Measurements from ENCODE around the gene CCR1. TPM values are rescaled to one million over a fixed set of nuclear protein-coding genes. Genes with fewer than 3 reads are reported as not detected.

The CCR1 gene
- total and polyA plus RNA-seq, 2 experiments from 2014 or later: not detected

DNA sequence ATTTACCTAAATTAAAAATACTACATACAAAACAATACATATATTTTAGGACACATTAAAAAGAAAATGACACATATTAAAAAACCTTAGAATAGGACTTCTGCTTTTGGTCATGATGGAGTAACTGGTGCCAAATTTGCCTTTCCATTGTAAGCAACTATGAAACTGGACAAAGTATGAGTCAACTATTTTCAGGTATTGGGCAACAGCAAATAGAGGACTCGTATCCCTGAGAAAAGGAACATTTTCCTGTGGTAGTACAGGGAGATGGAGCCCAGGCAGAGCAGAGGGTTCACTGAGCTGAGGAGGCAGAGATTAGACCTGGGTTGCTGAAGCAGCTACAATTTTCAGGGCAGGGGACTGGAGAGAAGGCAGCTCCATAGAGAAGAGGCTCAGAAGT lies 14.7 kb downstream of the CCR1 start:
- no peaks in the 10 kb centered on the region for H3K27me3 ChIP-seq (ENCODE audit: insufficient read depth)
- no peaks in the 10 kb centered on the region for H3K36me3 ChIP-seq (ENCODE audit: insufficient read depth)
- H3K36me3 Mint-ChIP-seq (ENCODE audit: low read depth): peaks cover 16% of the 10 kb centered on the region; the same call in 2 of the 3 replicates
- TF ChIP-seq, protein P1, sequence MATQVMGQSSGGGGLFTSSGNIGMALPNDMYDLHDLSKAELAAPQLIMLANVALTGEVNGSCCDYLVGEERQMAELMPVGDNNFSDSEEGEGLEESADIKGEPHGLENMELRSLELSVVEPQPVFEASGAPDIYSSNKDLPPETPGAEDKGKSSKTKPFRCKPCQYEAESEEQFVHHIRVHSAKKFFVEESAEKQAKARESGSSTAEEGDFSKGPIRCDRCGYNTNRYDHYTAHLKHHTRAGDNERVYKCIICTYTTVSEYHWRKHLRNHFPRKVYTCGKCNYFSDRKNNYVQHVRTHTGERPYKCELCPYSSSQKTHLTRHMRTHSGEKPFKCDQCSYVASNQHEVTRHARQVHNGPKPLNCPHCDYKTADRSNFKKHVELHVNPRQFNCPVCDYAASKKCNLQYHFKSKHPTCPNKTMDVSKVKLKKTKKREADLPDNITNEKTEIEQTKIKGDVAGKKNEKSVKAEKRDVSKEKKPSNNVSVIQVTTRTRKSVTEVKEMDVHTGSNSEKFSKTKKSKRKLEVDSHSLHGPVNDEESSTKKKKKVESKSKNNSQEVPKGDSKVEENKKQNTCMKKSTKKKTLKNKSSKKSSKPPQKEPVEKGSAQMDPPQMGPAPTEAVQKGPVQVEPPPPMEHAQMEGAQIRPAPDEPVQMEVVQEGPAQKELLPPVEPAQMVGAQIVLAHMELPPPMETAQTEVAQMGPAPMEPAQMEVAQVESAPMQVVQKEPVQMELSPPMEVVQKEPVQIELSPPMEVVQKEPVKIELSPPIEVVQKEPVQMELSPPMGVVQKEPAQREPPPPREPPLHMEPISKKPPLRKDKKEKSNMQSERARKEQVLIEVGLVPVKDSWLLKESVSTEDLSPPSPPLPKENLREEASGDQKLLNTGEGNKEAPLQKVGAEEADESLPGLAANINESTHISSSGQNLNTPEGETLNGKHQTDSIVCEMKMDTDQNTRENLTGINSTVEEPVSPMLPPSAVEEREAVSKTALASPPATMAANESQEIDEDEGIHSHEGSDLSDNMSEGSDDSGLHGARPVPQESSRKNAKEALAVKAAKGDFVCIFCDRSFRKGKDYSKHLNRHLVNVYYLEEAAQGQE (IDR thresholded peaks at IDR 0.05; ENCODE audit: unreplicated experiment): no peak
- TF ChIP-seq, protein P2, sequence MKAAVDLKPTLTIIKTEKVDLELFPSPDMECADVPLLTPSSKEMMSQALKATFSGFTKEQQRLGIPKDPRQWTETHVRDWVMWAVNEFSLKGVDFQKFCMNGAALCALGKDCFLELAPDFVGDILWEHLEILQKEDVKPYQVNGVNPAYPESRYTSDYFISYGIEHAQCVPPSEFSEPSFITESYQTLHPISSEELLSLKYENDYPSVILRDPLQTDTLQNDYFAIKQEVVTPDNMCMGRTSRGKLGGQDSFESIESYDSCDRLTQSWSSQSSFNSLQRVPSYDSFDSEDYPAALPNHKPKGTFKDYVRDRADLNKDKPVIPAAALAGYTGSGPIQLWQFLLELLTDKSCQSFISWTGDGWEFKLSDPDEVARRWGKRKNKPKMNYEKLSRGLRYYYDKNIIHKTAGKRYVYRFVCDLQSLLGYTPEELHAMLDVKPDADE (IDR thresholded peaks at IDR 0.05): no peak
- TF ChIP-seq, protein P3, sequence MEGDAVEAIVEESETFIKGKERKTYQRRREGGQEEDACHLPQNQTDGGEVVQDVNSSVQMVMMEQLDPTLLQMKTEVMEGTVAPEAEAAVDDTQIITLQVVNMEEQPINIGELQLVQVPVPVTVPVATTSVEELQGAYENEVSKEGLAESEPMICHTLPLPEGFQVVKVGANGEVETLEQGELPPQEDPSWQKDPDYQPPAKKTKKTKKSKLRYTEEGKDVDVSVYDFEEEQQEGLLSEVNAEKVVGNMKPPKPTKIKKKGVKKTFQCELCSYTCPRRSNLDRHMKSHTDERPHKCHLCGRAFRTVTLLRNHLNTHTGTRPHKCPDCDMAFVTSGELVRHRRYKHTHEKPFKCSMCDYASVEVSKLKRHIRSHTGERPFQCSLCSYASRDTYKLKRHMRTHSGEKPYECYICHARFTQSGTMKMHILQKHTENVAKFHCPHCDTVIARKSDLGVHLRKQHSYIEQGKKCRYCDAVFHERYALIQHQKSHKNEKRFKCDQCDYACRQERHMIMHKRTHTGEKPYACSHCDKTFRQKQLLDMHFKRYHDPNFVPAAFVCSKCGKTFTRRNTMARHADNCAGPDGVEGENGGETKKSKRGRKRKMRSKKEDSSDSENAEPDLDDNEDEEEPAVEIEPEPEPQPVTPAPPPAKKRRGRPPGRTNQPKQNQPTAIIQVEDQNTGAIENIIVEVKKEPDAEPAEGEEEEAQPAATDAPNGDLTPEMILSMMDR (conservative IDR thresholded peaks at IDR 0.05; ENCODE audit: low read depth in 2 of 2): no peak
- TF ChIP-seq CREB1 (CRISPR knock-in tag; IDR thresholded peaks at IDR 0.05; ENCODE audit: low read depth): no peak
- TF ChIP-seq POLR2AphosphoS5 (IDR thresholded peaks at IDR 0.05; ENCODE audit: low read depth): no peak
- no peak for TF ChIP-seq STAT1 (IDR thresholded peaks at IDR 0.05; ENCODE audit: unreplicated experiment)
- no peak for TF ChIP-seq EZH2 (IDR thresholded peaks at IDR 0.05; ENCODE audit: low read depth, unreplicated experiment)
- no peak for TF ChIP-seq JUNB (IDR thresholded peaks at IDR 0.05; ENCODE audit: unreplicated experiment)
- no peak for TF ChIP-seq ZNF331 (CRISPR knock-in tag; IDR thresholded peaks at IDR 0.05; ENCODE audit: low read depth)
- TF ChIP-seq ZNF114 (CRISPR knock-in tag; IDR thresholded peaks at IDR 0.05): no peak
- TF ChIP-seq EZH2phosphoT487 (IDR thresholded peaks at IDR 0.05; ENCODE audit: unreplicated experiment): no peak
- TF ChIP-seq, protein P4, sequence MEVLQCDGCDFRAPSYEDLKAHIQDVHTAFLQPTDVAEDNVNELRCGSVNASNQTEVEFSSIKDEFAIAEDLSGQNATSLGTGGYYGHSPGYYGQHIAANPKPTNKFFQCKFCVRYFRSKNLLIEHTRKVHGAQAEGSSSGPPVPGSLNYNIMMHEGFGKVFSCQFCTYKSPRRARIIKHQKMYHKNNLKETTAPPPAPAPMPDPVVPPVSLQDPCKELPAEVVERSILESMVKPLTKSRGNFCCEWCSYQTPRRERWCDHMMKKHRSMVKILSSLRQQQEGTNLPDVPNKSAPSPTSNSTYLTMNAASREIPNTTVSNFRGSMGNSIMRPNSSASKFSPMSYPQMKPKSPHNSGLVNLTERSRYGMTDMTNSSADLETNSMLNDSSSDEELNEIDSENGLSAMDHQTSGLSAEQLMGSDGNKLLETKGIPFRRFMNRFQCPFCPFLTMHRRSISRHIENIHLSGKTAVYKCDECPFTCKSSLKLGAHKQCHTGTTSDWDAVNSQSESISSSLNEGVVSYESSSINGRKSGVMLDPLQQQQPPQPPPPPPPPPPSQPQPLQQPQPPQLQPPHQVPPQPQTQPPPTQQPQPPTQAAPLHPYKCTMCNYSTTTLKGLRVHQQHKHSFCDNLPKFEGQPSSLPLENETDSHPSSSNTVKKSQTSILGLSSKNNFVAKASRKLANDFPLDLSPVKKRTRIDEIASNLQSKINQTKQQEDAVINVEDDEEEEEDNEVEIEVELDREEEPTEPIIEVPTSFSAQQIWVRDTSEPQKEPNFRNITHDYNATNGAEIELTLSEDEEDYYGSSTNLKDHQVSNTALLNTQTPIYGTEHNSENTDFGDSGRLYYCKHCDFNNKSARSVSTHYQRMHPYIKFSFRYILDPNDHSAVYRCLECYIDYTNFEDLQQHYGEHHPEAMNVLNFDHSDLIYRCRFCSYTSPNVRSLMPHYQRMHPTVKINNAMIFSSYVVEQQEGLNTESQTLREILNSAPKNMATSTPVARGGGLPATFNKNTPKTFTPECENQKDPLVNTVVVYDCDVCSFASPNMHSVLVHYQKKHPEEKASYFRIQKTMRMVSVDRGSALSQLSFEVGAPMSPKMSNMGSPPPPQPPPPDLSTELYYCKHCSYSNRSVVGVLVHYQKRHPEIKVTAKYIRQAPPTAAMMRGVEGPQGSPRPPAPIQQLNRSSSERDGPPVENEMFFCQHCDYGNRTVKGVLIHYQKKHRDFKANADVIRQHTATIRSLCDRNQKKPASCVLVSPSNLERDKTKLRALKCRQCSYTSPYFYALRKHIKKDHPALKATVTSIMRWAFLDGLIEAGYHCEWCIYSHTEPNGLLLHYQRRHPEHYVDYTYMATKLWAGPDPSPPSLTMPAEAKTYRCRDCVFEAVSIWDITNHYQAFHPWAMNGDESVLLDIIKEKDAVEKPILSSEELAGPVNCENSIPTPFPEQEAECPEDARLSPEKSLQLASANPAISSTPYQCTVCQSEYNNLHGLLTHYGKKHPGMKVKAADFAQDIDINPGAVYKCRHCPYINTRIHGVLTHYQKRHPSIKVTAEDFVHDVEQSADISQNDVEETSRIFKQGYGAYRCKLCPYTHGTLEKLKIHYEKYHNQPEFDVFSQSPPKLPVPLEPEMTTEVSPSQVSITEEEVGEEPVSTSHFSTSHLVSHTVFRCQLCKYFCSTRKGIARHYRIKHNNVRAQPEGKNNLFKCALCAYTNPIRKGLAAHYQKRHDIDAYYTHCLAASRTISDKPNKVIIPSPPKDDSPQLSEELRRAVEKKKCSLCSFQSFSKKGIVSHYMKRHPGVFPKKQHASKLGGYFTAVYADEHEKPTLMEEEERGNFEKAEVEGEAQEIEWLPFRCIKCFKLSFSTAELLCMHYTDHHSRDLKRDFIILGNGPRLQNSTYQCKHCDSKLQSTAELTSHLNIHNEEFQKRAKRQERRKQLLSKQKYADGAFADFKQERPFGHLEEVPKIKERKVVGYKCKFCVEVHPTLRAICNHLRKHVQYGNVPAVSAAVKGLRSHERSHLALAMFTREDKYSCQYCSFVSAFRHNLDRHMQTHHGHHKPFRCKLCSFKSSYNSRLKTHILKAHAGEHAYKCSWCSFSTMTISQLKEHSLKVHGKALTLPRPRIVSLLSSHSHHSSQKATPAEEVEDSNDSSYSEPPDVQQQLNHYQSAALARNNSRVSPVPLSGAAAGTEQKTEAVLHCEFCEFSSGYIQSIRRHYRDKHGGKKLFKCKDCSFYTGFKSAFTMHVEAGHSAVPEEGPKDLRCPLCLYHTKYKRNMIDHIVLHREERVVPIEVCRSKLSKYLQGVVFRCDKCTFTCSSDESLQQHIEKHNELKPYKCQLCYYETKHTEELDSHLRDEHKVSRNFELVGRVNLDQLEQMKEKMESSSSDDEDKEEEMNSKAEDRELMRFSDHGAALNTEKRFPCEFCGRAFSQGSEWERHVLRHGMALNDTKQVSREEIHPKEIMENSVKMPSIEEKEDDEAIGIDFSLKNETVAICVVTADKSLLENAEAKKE (CRISPR knock-in tag; IDR thresholded peaks at IDR 0.05): no peak
- no peak overlapping the region for H3K4me3 Mint-ChIP-seq
- H3K4me2 ChIP-seq: no peak overlapping the region
- H2AFZ ChIP-seq: no peak overlapping the region
- ATAC-seq: no peak
- H3K4me1 Mint-ChIP-seq: no peaks in the 10 kb centered on the region
- no peaks in the 10 kb centered on the region for H3F3A ChIP-seq (replicated peaks; ENCODE audit: low read depth)
- H3K27me3 Mint-ChIP-seq (ENCODE audit: insufficient read depth, low read depth, poor library complexity): peaks cover 6% of the 10 kb centered on the region
- H4K20me1 ChIP-seq (replicated peaks; ENCODE audit: insufficient read depth): no peaks in the 10 kb centered on the region
- H3K9me3 Mint-ChIP-seq: peaks cover 28% of the 10 kb centered on the region
- H3K9me2 ChIP-seq (ENCODE audit: insufficient read depth): no peaks in the 10 kb centered on the region
- H3K27ac ChIP-seq (ENCODE audit: low read depth): no peak overlapping the region
- H3K27ac Mint-ChIP-seq: no peak overlapping the region
- no peak for DNase-seq (ENCODE audit: low spot score)
- H3K4me1 ChIP-seq (ENCODE audit: insufficient read depth): no peaks in the 10 kb centered on the region
- H3K79me2 ChIP-seq (replicated peaks; ENCODE audit: insufficient read depth): no peaks in the 10 kb centered on the region
- H3K4me3 ChIP-seq: no peak overlapping the region
